Spleen (tissue), 11 donors: ENCODE data around the gene ZCCHC9. TPM values are rescaled to one million over a fixed set of nuclear protein-coding genes. Genes with fewer than 3 reads are reported as not detected.

Experiments used
- DNase-seq: peaks from one replicate; pipeline ENCODE4 v3.0.0-alpha.2; 2020
- H3K27ac ChIP-seq, 8 donors: fragments of 200-600 bp; sonication (generic) in 7 of 8; 1 replicate in 4 of 8; 2 replicates in 4 of 8; pipeline versions ENCODE4 v1.5.0 to v1.8.0; 2016 to 2021; ENCODE audit warnings: inconsistent platforms in 4 of 8, mild to moderate bottlenecking in 4 of 8, moderate library complexity in 1 of 8
- H3K27me3 ChIP-seq, 7 donors: fragments of 200-600 bp; sonication (generic) in 6 of 7; replicated peaks in 1 of 7; 1 replicate in 4 of 7; 2 replicates in 3 of 7; pipeline versions ENCODE4 v1.5.0 to v1.8.0; 2016 to 2021; ENCODE audit warnings: inconsistent platforms in 3 of 7, mild to moderate bottlenecking in 1 of 7
- H3K36me3 ChIP-seq, 6 donors: fragments of 200-600 bp; sonication (generic) in 5 of 6; 1 replicate in 4 of 6; 2 replicates in 2 of 6; pipeline versions ENCODE4 v1.5.0 to v1.8.0; 2016 to 2021; ENCODE audit warnings: inconsistent platforms in 2 of 6
- H3K4me1 ChIP-seq, 6 donors: fragments of 200-600 bp; sonication (generic) in 5 of 6; 1 replicate in 3 of 6; 2 replicates in 3 of 6; pipeline versions ENCODE4 v1.5.0 to v1.8.0; 2016 to 2021; ENCODE audit warnings: inconsistent platforms in 3 of 6
- H3K4me3 ChIP-seq, 8 donors: fragments of 200-600 bp; sonication (generic) in 7 of 8; 1 replicate in 4 of 8; 2 replicates in 4 of 8; pipeline versions ENCODE4 v1.5.0 to v1.8.0; 2016 to 2021; ENCODE audit warnings: inconsistent platforms in 4 of 8, mild to moderate bottlenecking in 4 of 8, moderate library complexity in 2 of 8
- H3K9me3 ChIP-seq, 8 donors: fragments of 200-600 bp; sonication (generic) in 7 of 8; 1 replicate in 4 of 8; 2 replicates in 4 of 8; pipeline versions ENCODE4 v1.5.0 to v1.8.0; 2016 to 2021; ENCODE audit warnings: inconsistent platforms in 4 of 8
- POLR2A ChIP-seq, 3 donors: fragments of 450-650 bp; IDR thresholded peaks; one replicate each; pipeline ENCODE4 v1.5.1; 2017; ENCODE audit warnings: antibody characterized with exemption in 3 of 3, mild to moderate bottlenecking in 1 of 3
- POLR2AphosphoS5 ChIP-seq, 3 donors: sonication (generic); formaldehyde crosslinking; IDR thresholded peaks; one replicate each; pipeline ENCODE4 v1.5.1; 2017; ENCODE audit warnings: antibody characterized with exemption in 3 of 3
- WGBS, 5 donors: extraction: QIAGEN DNeasy Blood & Tissue Kit in 3 of 5; methylation state at CpG; one replicate each; pipeline versions ENCODE4 v1.1.5 to v1.1.7; 2013 to 2018; 5-methylcytosine and 5-hydroxymethylcytosine counted together
- intact Hi-C: fragments of 100-400 bp; cut with DNase I; formaldehyde crosslinking; loops from one replicate; pipeline ENCODE4 v1.15.0; 2023; ENCODE audit warnings: low total_unique reads
- polyA plus RNA-seq, 3 donors: library from polyadenylated mRNA; stranded (reverse); fragments of 200-250 nt; gene quantifications; one replicate each; pipeline ENCODE4 v1.2.1, GENCODE V29; 2013
- total RNA-seq, 7 donors: library from RNA; depleted of rRNA in 3 of 7; stranded (reverse); fragments of >200 nt in 3 of 7; fragmentation: NEBNext Ultra II Directional in 4 of 7; extraction: Animal tissue kit (Norgen Biotek cat#: 25700) in 4 of 7; gene quantifications; one replicate each; pipeline versions ENCODE4 v1.1.0 to v1.2.1, GENCODE V29; 2016 to 2021
- TF ChIP-seq, protein P1 (sequence below), 11 experiments: fragments of 200-600 bp in 7 of 11; fragments of 450-650 bp in 4 of 11; sonication (generic) in 4 of 11; IDR thresholded peaks in 8 of 11; conservative IDR thresholded peaks in 3 of 11; 1 replicate in 7 of 11; 2 replicates in 4 of 11; pipeline versions ENCODE4 v1.4.0 to v1.8.0; 2016 to 2021; ENCODE audit warnings: antibody characterized with exemption in 11 of 11, inconsistent platforms in 4 of 11, mild to moderate bottlenecking in 1 of 11
- donor health status: healthy with polysubstance abuse.
- donor health status: DM: no; HTN: no; CAD: no; lungs with moderate emphysema.
- donor health status: DM: no; HTN: no; CAD: no.
- donor health status: Bipolar disorder and iron deficiency.
- donor health status: healthy.
- donor health status: DM: no; HTN: no; CAD: no.
- donor health status: DM: yes; HTN: yes; CAD: no.

ZCCHC9 gene
- total and polyA plus RNA-seq, 10 donors, result 16.1 to 28.3 (median 22.3) TPM

GRCh38 chr5:81313686-81314085 lies 12.3 kb downstream of the ZCCHC9 start:
- no peaks in the 10 kb centered on the region for H3K9me3 ChIP-seq

GRCh38 chr5:81314581-81314980 lies 13.2 kb downstream of the ZCCHC9 start:
- no peak for DNase-seq
- intact Hi-C loops, result no loop called here
- Histone ChIP-seq H3K4me3 (no peak overlapping the region), H3K4me1 (no peaks in the 10 kb centered on the region), H3K9me3 (no peaks in the 10 kb centered on the region), H3K36me3 (peaks cover 0 to 56% (median 35%) of the 10 kb centered on the region in 6 donors), H3K27ac (no peak overlapping the region), H3K27me3 (no peaks in the 10 kb centered on the region)
- TF ChIP-seq POLR2AphosphoS5 (IDR thresholded peaks at IDR 0.05) (no peak), POLR2A (IDR thresholded peaks at IDR 0.05) (no peak)
- TF ChIP-seq, protein P1, sequence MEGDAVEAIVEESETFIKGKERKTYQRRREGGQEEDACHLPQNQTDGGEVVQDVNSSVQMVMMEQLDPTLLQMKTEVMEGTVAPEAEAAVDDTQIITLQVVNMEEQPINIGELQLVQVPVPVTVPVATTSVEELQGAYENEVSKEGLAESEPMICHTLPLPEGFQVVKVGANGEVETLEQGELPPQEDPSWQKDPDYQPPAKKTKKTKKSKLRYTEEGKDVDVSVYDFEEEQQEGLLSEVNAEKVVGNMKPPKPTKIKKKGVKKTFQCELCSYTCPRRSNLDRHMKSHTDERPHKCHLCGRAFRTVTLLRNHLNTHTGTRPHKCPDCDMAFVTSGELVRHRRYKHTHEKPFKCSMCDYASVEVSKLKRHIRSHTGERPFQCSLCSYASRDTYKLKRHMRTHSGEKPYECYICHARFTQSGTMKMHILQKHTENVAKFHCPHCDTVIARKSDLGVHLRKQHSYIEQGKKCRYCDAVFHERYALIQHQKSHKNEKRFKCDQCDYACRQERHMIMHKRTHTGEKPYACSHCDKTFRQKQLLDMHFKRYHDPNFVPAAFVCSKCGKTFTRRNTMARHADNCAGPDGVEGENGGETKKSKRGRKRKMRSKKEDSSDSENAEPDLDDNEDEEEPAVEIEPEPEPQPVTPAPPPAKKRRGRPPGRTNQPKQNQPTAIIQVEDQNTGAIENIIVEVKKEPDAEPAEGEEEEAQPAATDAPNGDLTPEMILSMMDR (IDR thresholded peaks at IDR 0.05 in 8 of 11, conservative IDR thresholded peaks at IDR 0.05 in 3 of 11), result no peak
- 91 to 95% (median 94%) methylated on average over 3 of the region's 3 CpGs for WGBS, 5 donors

More at GRCh38 chr5:81313686-81314085, 12.3 kb downstream of the ZCCHC9 start:
- Histone ChIP-seq H3K27ac (no peak overlapping the region), H3K4me3 (no peak overlapping the region), H3K36me3 (peaks cover 0 to 65% (median 41%) of the 10 kb centered on the region in 6 donors), H3K4me1 (no peaks in the 10 kb centered on the region), H3K27me3 (no peaks in the 10 kb centered on the region)
- TF ChIP-seq POLR2AphosphoS5 (IDR thresholded peaks at IDR 0.05) (no peak), POLR2A (IDR thresholded peaks at IDR 0.05) (no peak)
- TF ChIP-seq, protein P1 (IDR thresholded peaks at IDR 0.05 in 8 of 11, conservative IDR thresholded peaks at IDR 0.05 in 3 of 11), result no peak
- intact Hi-C loops, result no loop called here
- WGBS, 5 donors, result 87 to 99% (median 95%) methylated on average over 3 of the region's 3 CpGs
- no peak for DNase-seq

GRCh38 chr5:81315336-81315735 lies 13.9 kb downstream of the ZCCHC9 start:
- 86 to 96% (median 91%) methylated on average over 1 of the region's 1 CpG for WGBS, 5 donors
- no peaks in the 10 kb centered on the region for H3K4me1 ChIP-seq
- no peak overlapping the region for H3K4me3 ChIP-seq
- H3K27ac ChIP-seq, result no peak overlapping the region
- intact Hi-C loops, result no loop called here
- DNase-seq, result no peak
- no peaks in the 10 kb centered on the region for H3K9me3 ChIP-seq
- no peaks in the 10 kb centered on the region for H3K27me3 ChIP-seq
- TF ChIP-seq, protein P1 (IDR thresholded peaks at IDR 0.05 in 8 of 11, conservative IDR thresholded peaks at IDR 0.05 in 3 of 11), result no peak
- no peak for TF ChIP-seq POLR2A (IDR thresholded peaks at IDR 0.05)
- TF ChIP-seq POLR2AphosphoS5 (IDR thresholded peaks at IDR 0.05), result no peak
- peaks cover 0 to 49% (median 33%) of the 10 kb centered on the region in 6 donors for H3K36me3 ChIP-seq

DNA sequence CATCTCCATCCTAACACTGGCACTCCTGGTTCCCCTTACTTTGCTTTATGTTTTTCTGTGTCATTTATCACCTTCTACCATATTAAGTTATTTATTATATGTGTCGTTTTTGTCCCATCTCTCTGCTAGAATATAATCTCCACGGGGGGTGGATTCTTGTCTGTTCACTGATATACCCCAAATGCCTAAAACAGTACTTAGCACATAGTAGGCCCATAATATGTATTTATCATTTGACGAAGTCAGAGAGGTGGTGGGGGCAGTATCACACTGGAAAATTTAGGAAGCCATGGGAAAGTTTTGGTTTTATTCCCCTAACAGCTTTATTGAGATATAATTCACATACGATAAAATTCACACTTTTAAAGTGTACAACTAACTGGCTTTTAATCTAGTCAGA lies 14.4 kb downstream of the ZCCHC9 start:
- no peaks in the 10 kb centered on the region for H3K27me3 ChIP-seq
- no peak overlapping the region for H3K27ac ChIP-seq
- H3K36me3 ChIP-seq, result peaks cover 0 to 44% (median 30%) of the 10 kb centered on the region in 6 donors
- no peaks in the 10 kb centered on the region for H3K4me1 ChIP-seq
- DNase-seq, result no peak
- no peaks in the 10 kb centered on the region for H3K9me3 ChIP-seq
- 90 to 96% (median 95%) methylated on average over 4 of the region's 4 CpGs for WGBS, 5 donors
- intact Hi-C loops, result no loop called here
- TF ChIP-seq, protein P1 (IDR thresholded peaks at IDR 0.05 in 8 of 11, conservative IDR thresholded peaks at IDR 0.05 in 3 of 11), result no peak
- TF ChIP-seq POLR2A (IDR thresholded peaks at IDR 0.05) (no peak), POLR2AphosphoS5 (IDR thresholded peaks at IDR 0.05) (no peak)
- H3K4me3 ChIP-seq, result no peak overlapping the region
